ENCODE data around the gene ASPSCR1. TPM values are rescaled to one million over a fixed set of nuclear protein-coding genes. Genes with fewer than 3 reads are reported as not detected.

ASPSCR1 gene
- total RNA-seq, 1 donor from 2014 or later: 20.1 TPM

GRCh38 chr17:81954131-81955057 lies 23.0 kb upstream of the ASPSCR1 start:
- no peak for TF ChIP-seq CTCF (conservative IDR thresholded peaks at IDR 0.05; ENCODE audit: low read depth, low read length)
- H3K4me3 ChIP-seq (ENCODE audit: low read depth, low read length): no peak overlapping the region
- DNase-seq (ENCODE audit: low read depth): no peak

GRCh38 chr17:81955058-81955681 lies 22.3 kb upstream of the ASPSCR1 start:
- TF ChIP-seq CTCF (conservative IDR thresholded peaks at IDR 0.05; ENCODE audit: low read depth, low read length): no peak
- H3K4me3 ChIP-seq (ENCODE audit: low read depth, low read length): no peak overlapping the region
- no peak for DNase-seq (ENCODE audit: low read depth)

- H3K4me3 ChIP-seq (ENCODE audit: low read depth, low read length): no peak overlapping the region
- TF ChIP-seq CTCF (conservative IDR thresholded peaks at IDR 0.05; ENCODE audit: low read depth, low read length): no peak
- DNase-seq (ENCODE audit: low read depth): no peak
Measured at GRCh38 chr17:81955756-81956544, 21.5 kb upstream of the ASPSCR1 start.

- TF ChIP-seq CTCF (conservative IDR thresholded peaks at IDR 0.05; ENCODE audit: low read depth, low read length): no peak
- DNase-seq (ENCODE audit: low read depth): no peak
- no peak overlapping the region for H3K4me3 ChIP-seq (ENCODE audit: low read depth, low read length)
Measured at GRCh38 chr17:81956607-81957589, 20.5 kb upstream of the ASPSCR1 start.

- no peak overlapping the region for H3K4me3 ChIP-seq (ENCODE audit: low read depth, low read length)
- no peak for DNase-seq (ENCODE audit: low read depth)
- no peak for TF ChIP-seq CTCF (conservative IDR thresholded peaks at IDR 0.05; ENCODE audit: low read depth, low read length)
Measured at GRCh38 chr17:81957691-81958432, 19.6 kb upstream of the ASPSCR1 start.
